HCT116 (cell line): Measurements from ENCODE around the gene SLC17A5. TPM values are rescaled to one million over a fixed set of nuclear protein-coding genes. Genes with fewer than 3 reads are reported as not detected.

Experiments used
- ATAC-seq: fragments of 200-7000 bp; cut with Tn5 transposase; 2 replicates; pipeline ENCODE4 v1.9.1; 2020; ENCODE audit warnings: mild to moderate bottlenecking, moderate library complexity
- BruUV-seq: library from RNA; stranded (reverse); fragments of 400-500 nt; replicated peaks from 2 replicates; lab custom pipeline; 2021; lab: Mats Ljungman, UMichigan
- CTCF ChIA-PET: fragments of 300-600 bp; sonication (Branson Sonifier 250); formaldehyde crosslinking; loops from one replicate; lab custom pipeline; 2021; ENCODE audit warnings: antibody characterized with exemption; lab: Charles Lee
- POLR2A ChIA-PET: fragments of 300-600, 350-600 bp; sonication (Branson Sonifier 250); formaldehyde crosslinking; loops from one replicate; lab custom pipeline; 2021; ENCODE audit warnings: antibody characterized with exemption; lab: Charles Lee
- RAD21 ChIA-PET, 2 experiments: fragments of 300-600 bp; sonication (Branson Sonifier 250); formaldehyde crosslinking; loops; one replicate each; lab custom pipeline; 2023; ENCODE audit warnings: low total read pairs in 2 of 2; ENCODE audit not compliant: uncharacterized antibody in 2 of 2, unreplicated experiment in 2 of 2, low non-redundant PET in 1 of 2; lab: Charles Lee
- DNase-seq: peaks from one replicate; pipeline ENCODE4 v3.0.0-alpha.2; 2010; ENCODE audit warnings: low read depth, low spot score
- H2AFZ ChIP-seq: fragments of 200-600 bp; shearing (Covaris generic), sonication (generic); 2 replicates; pipeline ENCODE4 v1.6.1; 2017; ENCODE audit warnings: low read depth, mixed run types, mixed read lengths, antibody characterized with exemption, low read length; ENCODE audit not compliant: poor library complexity, severe bottlenecking
- H3K27ac ChIP-seq: 2 replicates; pipeline ENCODE4 v1.5.1; 2012; ENCODE audit warnings: low read depth, low read length
- H3K27me3 ChIP-seq: fragments of 200-600 bp; sonication (generic); 2 replicates; pipeline ENCODE4 v1.6.1; 2016; ENCODE audit warnings: mixed run types, low read length, mixed read lengths; ENCODE audit not compliant: insufficient read depth
- H3K36me3 ChIP-seq, 2 experiments: fragments of 200-500 bp in 1 of 2; fragments of 200-600 bp in 1 of 2; sonication (Bioruptor generic) in 1 of 2; sonication (generic) in 1 of 2; 2 replicates each; pipeline versions ENCODE4 v1.5.1 to v1.6.1; 2014 to 2016; ENCODE audit warnings: low read length in 2 of 2, inconsistent platforms in 1 of 2, mixed read lengths in 1 of 2, mixed run types in 1 of 2; ENCODE audit not compliant: insufficient read depth in 2 of 2, control insufficient read depth in 1 of 2
- H3K4me1 ChIP-seq, 2 experiments: fragments of 200-600 bp in 1 of 2; sonication (generic) in 1 of 2; 2 replicates each; pipeline versions ENCODE4 v1.5.1 to v1.6.1; 2012 to 2017; ENCODE audit warnings: low read length in 2 of 2, inconsistent platforms in 1 of 2, mild to moderate bottlenecking in 1 of 2, mixed read lengths in 1 of 2, mixed run types in 1 of 2, moderate library complexity in 1 of 2; ENCODE audit not compliant: insufficient read depth in 2 of 2, control insufficient read depth in 1 of 2
- H3K4me2 ChIP-seq: fragments of 200-600 bp; sonication (generic); 2 replicates; pipeline ENCODE4 v1.6.1; 2017; ENCODE audit warnings: mixed run types, low read length, mixed read lengths
- H3K4me3 ChIP-seq, 2 experiments: fragments of 200-600 bp in 1 of 2; sonication (generic) in 1 of 2; replicated peaks in 1 of 2; 2 replicates each; pipeline ENCODE4 v1.5.1; 2011 to 2016; ENCODE audit warnings: low read length in 2 of 2, control low read depth in 1 of 2, low read depth in 1 of 2, mild to moderate bottlenecking in 1 of 2, mixed read lengths in 1 of 2, mixed run types in 1 of 2
- H3K79me2 ChIP-seq: fragments of 200-600 bp; sonication (generic); 2 replicates; pipeline ENCODE4 v1.6.1; 2017; ENCODE audit warnings: mild to moderate bottlenecking, mixed run types, low read length, moderate library complexity, mixed read lengths; ENCODE audit not compliant: insufficient read depth
- H3K9ac ChIP-seq: fragments of 200-600 bp; sonication (generic); 2 replicates; pipeline ENCODE4 v1.6.1; 2016; ENCODE audit warnings: low read length, mixed read lengths
- H3K9me2 ChIP-seq: fragments of 200-600 bp; sonication (generic), shearing (Covaris generic); 2 replicates; pipeline ENCODE4 v1.6.1; 2017; ENCODE audit warnings: mixed run types, mild to moderate bottlenecking, moderate library complexity; ENCODE audit not compliant: insufficient read depth
- H3K9me3 ChIP-seq, 2 experiments: fragments of 200-500 bp in 1 of 2; fragments of 200-600 bp in 1 of 2; sonication (Bioruptor generic) in 1 of 2; sonication (generic) in 1 of 2; 2 replicates each; pipeline ENCODE4 v1.6.1; 2014 to 2017; ENCODE audit warnings: low read length in 2 of 2, mixed read lengths in 2 of 2, inconsistent platforms in 1 of 2, low read depth in 1 of 2, mild to moderate bottlenecking in 1 of 2, mixed run types in 1 of 2, moderate library complexity in 1 of 2; ENCODE audit not compliant: control insufficient read depth in 1 of 2, insufficient read depth in 1 of 2
- H4K20me1 ChIP-seq: fragments of 200-600 bp; sonication (generic), shearing (Covaris generic); 2 replicates; pipeline ENCODE4 v1.6.1; 2017; ENCODE audit warnings: mixed run types, mild to moderate bottlenecking, moderate library complexity; ENCODE audit not compliant: insufficient read depth
- CBX3 ChIP-seq: IDR thresholded peaks from 2 replicates; pipeline ENCODE4 v1.6.1; 2012; ENCODE audit warnings: low read depth
- EGR1 ChIP-seq: IDR thresholded peaks from 2 replicates; pipeline ENCODE4 v1.6.1; 2012; ENCODE audit warnings: low read depth
- EZH2phosphoT487 ChIP-seq: fragments of 200-600 bp; IDR thresholded peaks from 2 replicates; pipeline ENCODE4 v1.6.1; 2018; ENCODE audit warnings: antibody characterized with exemption, borderline replicate concordance
- FOSL1 ChIP-seq: IDR thresholded peaks from 2 replicates; pipeline ENCODE4 v1.6.1; 2012; ENCODE audit warnings: low read depth
- POLR2A ChIP-seq: IDR thresholded peaks from 2 replicates; pipeline ENCODE4 v1.7.0; 2011; ENCODE audit warnings: borderline replicate concordance; ENCODE audit not compliant: insufficient read depth, insufficient read length; ENCODE audit errors: extremely low read depth
- POLR2AphosphoS5 ChIP-seq: IDR thresholded peaks from 2 replicates; pipeline ENCODE4 v1.6.1; 2011; ENCODE audit warnings: mild to moderate bottlenecking, low read depth, low read length, moderate library complexity
- RAD21 ChIP-seq: IDR thresholded peaks from 2 replicates; pipeline ENCODE4 v1.6.1; 2012; ENCODE audit warnings: low read depth, mild to moderate bottlenecking
- SIN3A ChIP-seq: IDR thresholded peaks from 2 replicates; pipeline ENCODE4 v1.6.1; 2012; ENCODE audit warnings: low read depth
- SP1 ChIP-seq: IDR thresholded peaks from 2 replicates; pipeline ENCODE4 v1.6.1; 2012; ENCODE audit warnings: low read depth
- SRF ChIP-seq: IDR thresholded peaks from 2 replicates; pipeline ENCODE4 v1.6.1; 2012; ENCODE audit warnings: low read depth
- YY1 ChIP-seq: IDR thresholded peaks from 2 replicates; pipeline ENCODE4 v1.6.1; 2011; ENCODE audit warnings: low read length, low read depth, moderate library complexity, mild to moderate bottlenecking; ENCODE audit not compliant: insufficient replicate concordance; ENCODE audit errors: extremely low read depth
- ZBTB33 ChIP-seq: IDR thresholded peaks from 2 replicates; pipeline ENCODE4 v1.6.1; 2011; ENCODE audit warnings: mild to moderate bottlenecking, low read length, moderate library complexity; ENCODE audit not compliant: insufficient replicate concordance; ENCODE audit errors: extremely low read depth
- ZFX ChIP-seq: fragments of 450-650 bp; IDR thresholded peaks from 2 replicates; pipeline ENCODE4 v1.6.1; 2017
- ZNF274 ChIP-seq: fragments of 200-500 bp; sonication (Bioruptor generic); IDR thresholded peaks from 2 replicates; pipeline ENCODE4 v1.6.1; 2014; ENCODE audit warnings: mild to moderate bottlenecking, low read depth, low read length, inconsistent platforms
- intact Hi-C: fragments of 100-400 bp; cut with micrococcal nuclease; formaldehyde crosslinking; loops from 2 replicates; pipeline ENCODE4 v1.10.0; 2022
- total RNA-seq: library from RNA; stranded (reverse); gene quantifications from one replicate; pipeline ENCODE4 v1.2.1, GENCODE V29; 2021; ENCODE audit not compliant: unreplicated experiment
- TF ChIP-seq, protein P1 (sequence below): IDR thresholded peaks from 2 replicates; pipeline ENCODE4 v1.6.1; 2012; ENCODE audit warnings: low read depth
- TF ChIP-seq, protein P2 (sequence below), 3 experiments: fragments of 200-600 bp in 1 of 3; sonication (generic) in 1 of 3; IDR thresholded peaks in 2 of 3; conservative IDR thresholded peaks in 1 of 3; 2 replicates each; pipeline ENCODE4 v1.5.1; 2012 to 2017; ENCODE audit warnings: low read depth in 2 of 3, low read length in 2 of 3, antibody characterized with exemption in 1 of 3, borderline replicate concordance in 1 of 3, control low read depth in 1 of 3, mild to moderate bottlenecking in 1 of 3, mixed read lengths in 1 of 3, mixed run types in 1 of 3, moderate library complexity in 1 of 3; ENCODE audit not compliant: insufficient read depth in 1 of 3

Gene SLC17A5
- total RNA-seq, 1 experiment from 2014 or later, result 17.0 TPM

GRCh38 chr6:73569121-73569520, 84.7 kb downstream of the SLC17A5 start:
- TF ChIP-seq SIN3A (no peak), POLR2A (no peak), ZFX (no peak), SP1 (no peak), RAD21 (no peak), CBX3 (no peak), SRF (no peak), YY1 (no peak), POLR2AphosphoS5 (no peak), ZBTB33 (no peak), ZNF274 (no peak), FOSL1 (no peak), EGR1 (no peak), EZH2phosphoT487 (no peak)
- TF ChIP-seq, protein P1, sequence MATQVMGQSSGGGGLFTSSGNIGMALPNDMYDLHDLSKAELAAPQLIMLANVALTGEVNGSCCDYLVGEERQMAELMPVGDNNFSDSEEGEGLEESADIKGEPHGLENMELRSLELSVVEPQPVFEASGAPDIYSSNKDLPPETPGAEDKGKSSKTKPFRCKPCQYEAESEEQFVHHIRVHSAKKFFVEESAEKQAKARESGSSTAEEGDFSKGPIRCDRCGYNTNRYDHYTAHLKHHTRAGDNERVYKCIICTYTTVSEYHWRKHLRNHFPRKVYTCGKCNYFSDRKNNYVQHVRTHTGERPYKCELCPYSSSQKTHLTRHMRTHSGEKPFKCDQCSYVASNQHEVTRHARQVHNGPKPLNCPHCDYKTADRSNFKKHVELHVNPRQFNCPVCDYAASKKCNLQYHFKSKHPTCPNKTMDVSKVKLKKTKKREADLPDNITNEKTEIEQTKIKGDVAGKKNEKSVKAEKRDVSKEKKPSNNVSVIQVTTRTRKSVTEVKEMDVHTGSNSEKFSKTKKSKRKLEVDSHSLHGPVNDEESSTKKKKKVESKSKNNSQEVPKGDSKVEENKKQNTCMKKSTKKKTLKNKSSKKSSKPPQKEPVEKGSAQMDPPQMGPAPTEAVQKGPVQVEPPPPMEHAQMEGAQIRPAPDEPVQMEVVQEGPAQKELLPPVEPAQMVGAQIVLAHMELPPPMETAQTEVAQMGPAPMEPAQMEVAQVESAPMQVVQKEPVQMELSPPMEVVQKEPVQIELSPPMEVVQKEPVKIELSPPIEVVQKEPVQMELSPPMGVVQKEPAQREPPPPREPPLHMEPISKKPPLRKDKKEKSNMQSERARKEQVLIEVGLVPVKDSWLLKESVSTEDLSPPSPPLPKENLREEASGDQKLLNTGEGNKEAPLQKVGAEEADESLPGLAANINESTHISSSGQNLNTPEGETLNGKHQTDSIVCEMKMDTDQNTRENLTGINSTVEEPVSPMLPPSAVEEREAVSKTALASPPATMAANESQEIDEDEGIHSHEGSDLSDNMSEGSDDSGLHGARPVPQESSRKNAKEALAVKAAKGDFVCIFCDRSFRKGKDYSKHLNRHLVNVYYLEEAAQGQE, result no peak
- TF ChIP-seq, protein P2, sequence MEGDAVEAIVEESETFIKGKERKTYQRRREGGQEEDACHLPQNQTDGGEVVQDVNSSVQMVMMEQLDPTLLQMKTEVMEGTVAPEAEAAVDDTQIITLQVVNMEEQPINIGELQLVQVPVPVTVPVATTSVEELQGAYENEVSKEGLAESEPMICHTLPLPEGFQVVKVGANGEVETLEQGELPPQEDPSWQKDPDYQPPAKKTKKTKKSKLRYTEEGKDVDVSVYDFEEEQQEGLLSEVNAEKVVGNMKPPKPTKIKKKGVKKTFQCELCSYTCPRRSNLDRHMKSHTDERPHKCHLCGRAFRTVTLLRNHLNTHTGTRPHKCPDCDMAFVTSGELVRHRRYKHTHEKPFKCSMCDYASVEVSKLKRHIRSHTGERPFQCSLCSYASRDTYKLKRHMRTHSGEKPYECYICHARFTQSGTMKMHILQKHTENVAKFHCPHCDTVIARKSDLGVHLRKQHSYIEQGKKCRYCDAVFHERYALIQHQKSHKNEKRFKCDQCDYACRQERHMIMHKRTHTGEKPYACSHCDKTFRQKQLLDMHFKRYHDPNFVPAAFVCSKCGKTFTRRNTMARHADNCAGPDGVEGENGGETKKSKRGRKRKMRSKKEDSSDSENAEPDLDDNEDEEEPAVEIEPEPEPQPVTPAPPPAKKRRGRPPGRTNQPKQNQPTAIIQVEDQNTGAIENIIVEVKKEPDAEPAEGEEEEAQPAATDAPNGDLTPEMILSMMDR (IDR thresholded peaks at IDR 0.05 in 2 of 3, conservative IDR thresholded peaks at IDR 0.05 in 1 of 3; ENCODE audit: borderline replicate concordance in 1 of 3, insufficient read depth in 1 of 3, low read depth in 2 of 3, low read length in 2 of 3), result no peak
- TF ChIP-seq, all 23 proteins: peak for 0
- no peaks in the 10 kb centered on the region for H4K20me1 ChIP-seq
- H3K4me3 ChIP-seq, result no peak overlapping the region
- H3K36me3 ChIP-seq, result no peaks in the 10 kb centered on the region
- intact Hi-C loops, result loop anchor here (5.0 kb wide), 1 partner anchor 47 kb away; the partner anchor contains the start of gene EEF1A1
- no peak for DNase-seq
- H3K9me3 ChIP-seq, result no peaks in the 10 kb centered on the region
- ChIA-PET POLR2A (interaction anchor here (0.8 kb wide), 1 partner anchor 49 kb away, joined by 3 read pairs; no protein-coding TSS in a partner anchor), RAD21 (no interaction called here), CTCF (no interaction called here)
- no peaks in the 10 kb centered on the region for H3K9me2 ChIP-seq
- no peaks in the 10 kb centered on the region for H3K27me3 ChIP-seq
- no TSS peak for BruUV-seq
- H3K4me2 ChIP-seq, result no peak overlapping the region
- no peak overlapping the region for H2AFZ ChIP-seq
- H3K9ac ChIP-seq, result no peak overlapping the region
- H3K27ac ChIP-seq, result no peak overlapping the region
- H3K79me2 ChIP-seq, result no peaks in the 10 kb centered on the region
- peaks cover 26 to 43% of the 10 kb centered on the region in 2 experiments for H3K4me1 ChIP-seq
- no peak for ATAC-seq
